Activated CD4-positive, CD25-positive, alpha-beta regulatory T cell treated with anti-CD3 and anti-CD28 coated beads, Interleukin-2, amount 50 U/mL, for 72 hours (primary cell): ENCODE data around the gene RFC5.
"Not testable (repeated sequence)": the region's sequence is repeated elsewhere in the genome, so short reads cannot be mapped to it uniquely, and the experiment has no call there.

Experiments used
- DNase-seq: peaks from one replicate; pipeline ENCODE4 v3.0.0; 2021

The RFC5 gene

GRCh38 chr12:118016424-118017264 lies at the start of gene RFC5:
RFC5 (plus strand) TSS chr12:118016703; CDS start chr12:118016828, 125 bp downstream.
- peak; percentile 99 for DNase-seq

- DNase-seq, result no peak
These were observed 49.5 kb upstream of the RFC5 start for GRCh38 chr12:117967043-117967442.

- no peak for DNase-seq
These were observed 49.0 kb upstream of the RFC5 start for GRCh38 chr12:117967512-117967911.

- no peak for DNase-seq
These were observed 48.2 kb upstream of the RFC5 start for GRCh38 chr12:117968151-117968789.

- DNase-seq, result peak; percentile 42
These were observed 47.5 kb upstream of the RFC5 start, which contains the start of gene KSR2 for GRCh38 chr12:117968826-117969659. KSR2 (minus strand) TSS chr12:117968990; CDS start chr12:117968255, 735 bp downstream.

GRCh38 chr12:117970334-117970733 lies 46.2 kb upstream of the RFC5 start:
- DNase-seq, result no peak

- DNase-seq, result no peak
These were observed 44.2 kb upstream of the RFC5 start for GRCh38 chr12:117972301-117972700.

GRCh38 chr12:117975006-117975405 lies 41.5 kb upstream of the RFC5 start:
- DNase-seq, result no peak

- no peak for DNase-seq
These were observed 39.1 kb upstream of the RFC5 start for GRCh38 chr12:117977373-117977772.

GRCh38 chr12:117980616-117981015 lies 35.9 kb upstream of the RFC5 start:
- DNase-seq, result no peak

- no peak for DNase-seq
These were observed 35.2 kb upstream of the RFC5 start for GRCh38 chr12:117981267-117981666.

GRCh38 chr12:117985182-117985581 lies 31.3 kb upstream of the RFC5 start:
- no peak for DNase-seq

GRCh38 chr12:117986705-117987469 lies 29.6 kb upstream of the RFC5 start:
- DNase-seq, result no peak

- DNase-seq, result no peak
These were observed 21.7 kb upstream of the RFC5 start for GRCh38 chr12:117994551-117995438.

GRCh38 chr12:117998719-117999118 lies 17.8 kb upstream of the RFC5 start:
- no peak for DNase-seq

- DNase-seq, result not testable (repeated sequence)
These were observed 16.7 kb upstream of the RFC5 start for GRCh38 chr12:117999806-118000205.

- no peak for DNase-seq
These were observed 5.6 kb upstream of the RFC5 start for GRCh38 chr12:118010903-118011302.

GRCh38 chr12:118011377-118011776 lies 5.1 kb upstream of the RFC5 start:
- no peak for DNase-seq

GRCh38 chr12:118011961-118012360 lies 4.5 kb upstream of the RFC5 start:
- no peak for DNase-seq

- no peak for DNase-seq
These were observed 3.2 kb upstream of the RFC5 start for GRCh38 chr12:118013283-118013682.

- DNase-seq, result no peak
These were observed 1.2 kb upstream of the RFC5 start for GRCh38 chr12:118015306-118015705.
